HFFc6 (cell line): Measurements from ENCODE around the gene KLHL22. TPM values are rescaled to one million over a fixed set of nuclear protein-coding genes. Genes with fewer than 3 reads are reported as not detected.
"Not testable (repeated sequence)": the region's sequence is repeated elsewhere in the genome, so short reads cannot be mapped to it uniquely, and the experiment has no call there.

Source experiments
- DNase-seq: peaks from one replicate; pipeline ENCODE4 v3.0.0-alpha.2; 2018
- H3K27ac Mint-ChIP-seq: 2 replicates; pipeline ENCODE4 v1.8.0; 2020; ENCODE audit warnings: mild to moderate bottlenecking, mixed read lengths
- H3K27me3 Mint-ChIP-seq: 2 replicates; pipeline ENCODE4 v1.8.0; 2021; ENCODE audit warnings: mild to moderate bottlenecking, moderate library complexity, mixed read lengths; ENCODE audit not compliant: insufficient read depth
- H3K36me3 Mint-ChIP-seq: 2 replicates; pipeline ENCODE4 v1.8.0; 2021; ENCODE audit warnings: low read depth, mixed read lengths
- H3K4me1 Mint-ChIP-seq: 2 replicates; pipeline ENCODE4 v1.8.0; 2020; ENCODE audit warnings: low read depth, mixed read lengths
- H3K4me3 Mint-ChIP-seq: 2 replicates; pipeline ENCODE4 v1.8.0; 2020; ENCODE audit warnings: mild to moderate bottlenecking, moderate library complexity, mixed read lengths
- H3K9me3 Mint-ChIP-seq: 2 replicates; pipeline ENCODE4 v1.8.0; 2020; ENCODE audit warnings: mild to moderate bottlenecking, mixed read lengths
- total RNA-seq, 6 experiments: library from RNA; stranded (reverse); fragmentation: NEBNext Ultra II Directional; extraction: Animal tissue kit (Norgen Biotek cat#: 25700); gene quantifications; 2 replicates in 1 of 6; 3 replicates in 5 of 6; pipeline ENCODE4 v1.2.3, GENCODE V29; 2021
- TF ChIP-seq, protein P1 (sequence below): fragments of 200-600 bp; sonication (generic); IDR thresholded peaks from 2 replicates; pipeline ENCODE4 v1.5.0; 2021; ENCODE audit warnings: antibody characterized with exemption, mild to moderate bottlenecking

KLHL22 gene
- total RNA-seq, 6 experiments from 2014 or later: 19.2 to 25.5 (median 21.6) TPM

DNA sequence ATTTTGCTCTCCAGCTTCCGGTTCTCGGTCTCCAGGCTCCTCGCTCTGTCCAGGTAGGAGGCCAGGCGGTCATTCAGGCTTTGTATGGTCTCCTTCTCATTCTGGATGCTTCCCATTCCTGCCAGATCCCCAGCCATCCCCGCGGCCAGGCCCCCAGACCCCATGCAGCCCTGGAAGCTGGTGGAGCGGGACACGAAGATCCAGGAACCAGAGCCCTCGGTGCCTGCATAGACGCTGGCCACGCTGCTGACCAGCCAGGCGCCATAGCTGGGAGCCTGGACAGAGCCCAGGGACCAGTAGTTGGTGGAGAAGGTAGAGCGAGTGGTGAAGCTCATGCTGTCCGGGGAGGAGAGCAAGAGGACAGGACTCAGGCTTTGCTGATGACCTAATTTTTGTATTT lies 11.8 kb downstream of the KLHL22 start:
- H3K36me3 Mint-ChIP-seq: peaks cover 23% of the 10 kb centered on the region
- H3K9me3 Mint-ChIP-seq: no peaks in the 10 kb centered on the region
- no peak for DNase-seq
- H3K27me3 Mint-ChIP-seq: no peaks in the 10 kb centered on the region
- no peak overlapping the region for H3K27ac Mint-ChIP-seq
- peaks cover 8% of the 10 kb centered on the region for H3K4me1 Mint-ChIP-seq
- TF ChIP-seq, protein P1, sequence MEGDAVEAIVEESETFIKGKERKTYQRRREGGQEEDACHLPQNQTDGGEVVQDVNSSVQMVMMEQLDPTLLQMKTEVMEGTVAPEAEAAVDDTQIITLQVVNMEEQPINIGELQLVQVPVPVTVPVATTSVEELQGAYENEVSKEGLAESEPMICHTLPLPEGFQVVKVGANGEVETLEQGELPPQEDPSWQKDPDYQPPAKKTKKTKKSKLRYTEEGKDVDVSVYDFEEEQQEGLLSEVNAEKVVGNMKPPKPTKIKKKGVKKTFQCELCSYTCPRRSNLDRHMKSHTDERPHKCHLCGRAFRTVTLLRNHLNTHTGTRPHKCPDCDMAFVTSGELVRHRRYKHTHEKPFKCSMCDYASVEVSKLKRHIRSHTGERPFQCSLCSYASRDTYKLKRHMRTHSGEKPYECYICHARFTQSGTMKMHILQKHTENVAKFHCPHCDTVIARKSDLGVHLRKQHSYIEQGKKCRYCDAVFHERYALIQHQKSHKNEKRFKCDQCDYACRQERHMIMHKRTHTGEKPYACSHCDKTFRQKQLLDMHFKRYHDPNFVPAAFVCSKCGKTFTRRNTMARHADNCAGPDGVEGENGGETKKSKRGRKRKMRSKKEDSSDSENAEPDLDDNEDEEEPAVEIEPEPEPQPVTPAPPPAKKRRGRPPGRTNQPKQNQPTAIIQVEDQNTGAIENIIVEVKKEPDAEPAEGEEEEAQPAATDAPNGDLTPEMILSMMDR: no peak
- H3K4me3 Mint-ChIP-seq: no peak overlapping the region

DNA sequence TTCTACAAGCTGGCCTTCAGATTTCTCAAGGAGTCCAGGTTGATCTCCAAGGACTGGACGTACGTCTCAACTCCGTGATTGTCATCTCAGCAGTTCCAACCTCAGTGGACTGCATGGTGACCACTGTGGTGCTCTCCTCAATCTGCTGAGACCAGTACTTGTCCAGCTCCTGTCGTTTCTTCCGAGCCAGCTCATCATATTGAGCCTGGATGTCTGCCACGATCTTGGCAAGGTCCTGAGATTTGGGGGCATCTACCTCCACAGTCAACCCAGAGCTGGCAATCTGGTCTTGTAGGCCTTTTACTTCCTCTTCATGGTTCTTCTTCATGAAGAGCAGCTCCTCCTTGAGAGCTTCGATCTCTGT lies 12.5 kb downstream of the KLHL22 start:
- peaks cover 19% of the 10 kb centered on the region for H3K36me3 Mint-ChIP-seq
- H3K9me3 Mint-ChIP-seq, H3K4me3 Mint-ChIP-seq, H3K27me3 Mint-ChIP-seq, H3K27ac Mint-ChIP-seq, DNase-seq, H3K4me1 Mint-ChIP-seq: not testable (repeated sequence)

DNA sequence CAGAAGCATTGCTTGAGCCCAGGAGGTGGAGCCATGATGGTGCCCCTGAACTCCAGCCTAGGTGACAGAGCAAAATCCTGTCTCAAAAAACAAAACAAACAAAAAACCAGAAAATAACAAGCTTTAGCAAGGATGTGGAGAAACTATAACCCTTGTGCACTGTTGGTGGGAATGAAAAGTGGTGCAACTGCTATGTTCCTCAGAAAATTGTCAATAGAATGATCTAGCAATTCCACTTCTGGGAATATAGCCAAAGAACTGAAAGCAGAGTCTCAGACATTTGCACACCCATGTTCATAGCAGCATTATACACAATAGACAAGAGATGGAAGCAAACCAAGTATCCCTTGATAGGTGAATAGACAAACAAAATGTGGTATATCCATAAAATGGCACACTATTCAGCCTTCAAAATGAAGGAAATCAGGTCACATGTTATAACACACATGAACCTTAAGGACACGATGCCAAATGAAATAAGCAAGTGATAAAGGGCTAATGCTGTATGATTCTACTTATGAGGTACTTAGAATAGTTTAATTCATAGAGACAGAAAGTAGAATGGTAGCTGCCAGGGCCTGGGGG lies 15.9 kb downstream of the KLHL22 start:
- H3K4me1 Mint-ChIP-seq: no peaks in the 10 kb centered on the region
- no peaks in the 10 kb centered on the region for H3K9me3 Mint-ChIP-seq
- H3K27ac Mint-ChIP-seq: no peak overlapping the region; the same call in 1 of the 2 replicates
- no peaks in the 10 kb centered on the region; the same call in 1 of the 2 replicates for H3K27me3 Mint-ChIP-seq
- no peak for DNase-seq
- TF ChIP-seq, protein P1: no peak
- peaks cover 10% of the 10 kb centered on the region for H3K36me3 Mint-ChIP-seq
- no peak overlapping the region for H3K4me3 Mint-ChIP-seq

DNA sequence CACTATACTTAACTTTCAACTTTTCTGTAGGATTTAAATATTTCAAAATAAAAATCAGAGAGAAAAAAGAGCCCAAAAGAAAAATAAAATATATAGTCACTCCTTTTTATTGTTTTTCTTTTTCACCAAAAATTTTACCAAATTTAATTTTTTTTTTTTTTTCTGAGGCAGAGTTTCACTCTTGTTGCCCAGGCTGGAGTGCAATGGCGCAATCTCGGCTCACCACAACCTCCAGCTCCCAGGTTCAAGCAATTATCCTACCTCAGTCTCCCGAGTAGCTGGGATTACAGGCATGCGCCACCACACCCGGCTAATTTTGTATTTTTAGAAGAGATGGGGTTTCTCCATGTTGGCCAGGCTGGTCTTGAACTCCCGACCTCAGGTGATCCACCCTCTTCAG lies 17.5 kb downstream of the KLHL22 start:
- H3K27ac Mint-ChIP-seq, H3K4me1 Mint-ChIP-seq, H3K9me3 Mint-ChIP-seq, H3K27me3 Mint-ChIP-seq, H3K4me3 Mint-ChIP-seq, H3K36me3 Mint-ChIP-seq, DNase-seq: not testable (repeated sequence)

DNA sequence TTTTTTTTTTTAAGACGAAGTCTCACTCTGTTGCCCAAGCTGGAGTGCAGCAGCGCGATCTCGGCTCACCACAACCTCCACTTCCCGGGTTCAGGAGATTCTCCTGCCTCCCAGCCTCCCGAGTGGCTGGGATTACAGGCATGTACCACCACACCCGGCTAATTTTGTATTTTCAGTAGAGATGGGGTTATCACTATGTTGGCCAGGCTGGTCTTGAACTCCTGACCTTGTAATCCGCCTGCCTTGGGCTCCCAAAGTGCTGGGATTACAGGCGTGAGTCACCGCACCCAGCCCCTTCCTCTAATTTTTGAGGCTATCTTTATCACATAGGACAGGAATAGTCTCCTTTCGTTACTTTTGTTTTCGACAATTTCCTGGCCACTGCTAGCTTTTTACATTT lies 20.0 kb downstream of the KLHL22 start:
- H3K9me3 Mint-ChIP-seq, DNase-seq, H3K27me3 Mint-ChIP-seq, H3K4me3 Mint-ChIP-seq, H3K4me1 Mint-ChIP-seq, H3K27ac Mint-ChIP-seq: not testable (repeated sequence)
- peaks cover 12% of the 10 kb centered on the region for H3K36me3 Mint-ChIP-seq

DNA sequence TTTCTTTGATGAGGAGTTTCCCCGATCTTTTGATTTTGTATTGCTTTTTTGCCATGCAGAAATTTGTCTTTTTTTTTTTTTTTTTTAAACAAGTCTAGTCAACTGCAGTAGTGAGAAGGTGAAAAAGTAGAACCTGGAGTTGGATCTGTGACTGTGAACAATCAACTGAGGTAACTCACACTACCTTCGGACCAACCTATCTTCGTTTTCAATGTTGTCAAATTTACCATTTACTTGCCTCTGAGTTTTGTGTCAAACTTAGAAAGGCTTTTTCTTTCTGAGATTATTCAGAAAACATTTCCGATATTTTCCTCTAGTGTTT lies 20.5 kb downstream of the KLHL22 start:
- TF ChIP-seq, protein P1: no peak
- H3K9me3 Mint-ChIP-seq: no peaks in the 10 kb centered on the region

DNA sequence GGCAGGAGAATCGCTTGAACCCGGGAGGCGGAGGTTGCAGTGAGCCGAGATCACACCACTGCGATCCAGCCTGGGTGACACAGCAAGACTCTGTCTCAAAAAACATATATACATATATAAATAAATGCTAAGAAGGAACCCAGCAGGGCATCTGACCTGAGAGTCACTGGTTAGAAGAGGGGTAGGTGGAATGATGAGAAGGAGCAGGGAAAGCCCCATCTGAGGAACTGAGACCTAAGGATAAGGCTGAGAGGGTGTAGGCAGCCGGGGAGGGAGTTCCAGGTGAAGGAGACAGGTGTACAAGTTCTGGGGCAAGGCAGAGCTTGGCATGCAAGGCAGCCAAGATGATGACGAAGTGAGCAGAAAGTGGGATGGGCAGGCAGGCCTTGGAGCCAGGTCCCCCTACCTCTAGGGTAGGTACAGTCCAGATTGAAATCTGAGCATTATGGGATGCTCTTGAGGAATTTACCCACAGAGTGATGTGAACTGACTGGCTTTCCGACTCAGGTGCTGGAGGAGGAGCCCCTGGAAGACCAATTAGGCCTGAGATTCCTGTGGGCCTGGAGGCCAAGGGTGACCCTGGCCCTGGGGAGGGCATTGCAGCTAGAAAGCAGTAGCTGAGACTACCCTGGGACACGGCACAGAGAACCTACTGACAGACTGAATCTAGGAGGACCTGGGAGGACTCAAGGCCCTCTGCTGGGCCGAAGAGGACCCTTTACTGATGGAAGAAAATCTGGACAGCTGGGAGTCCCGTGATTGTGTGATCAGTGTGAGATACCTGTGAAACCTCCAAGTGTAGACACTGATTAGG lies 22.8 kb downstream of the KLHL22 start:
- no peak for DNase-seq
- Mint-ChIP-seq H3K27me3 (peaks cover 3% of the 10 kb centered on the region), H3K36me3 (peaks cover 24% of the 10 kb centered on the region), H3K4me3 (no peak overlapping the region), H3K9me3 (no peaks in the 10 kb centered on the region), H3K4me1 (peaks cover 7% of the 10 kb centered on the region; the same call in 1 of the 2 replicates), H3K27ac (no peak overlapping the region)
- TF ChIP-seq, protein P1: no peak

More for the DNA sequence above, 20.5 kb downstream of the KLHL22 start:
- H3K27ac Mint-ChIP-seq: no peak overlapping the region
- H3K4me1 Mint-ChIP-seq: peaks cover 7% of the 10 kb centered on the region; the same call in 1 of the 2 replicates
- DNase-seq: no peak
- peaks cover 15% of the 10 kb centered on the region for H3K36me3 Mint-ChIP-seq
- H3K27me3 Mint-ChIP-seq: peaks cover 3% of the 10 kb centered on the region
- H3K4me3 Mint-ChIP-seq: no peak overlapping the region
